ENCODE results near the gene TPK1. TPM values are rescaled to one million over a fixed set of nuclear protein-coding genes. Genes with fewer than 3 reads are reported as not detected.

The TPK1 gene
- 10 to 100 TPM; 29.0 to 43.8 (median 38.3) TPM for polyA plus RNA-seq (ENCODE audit: low read depth in 6 of 6)

DNA sequence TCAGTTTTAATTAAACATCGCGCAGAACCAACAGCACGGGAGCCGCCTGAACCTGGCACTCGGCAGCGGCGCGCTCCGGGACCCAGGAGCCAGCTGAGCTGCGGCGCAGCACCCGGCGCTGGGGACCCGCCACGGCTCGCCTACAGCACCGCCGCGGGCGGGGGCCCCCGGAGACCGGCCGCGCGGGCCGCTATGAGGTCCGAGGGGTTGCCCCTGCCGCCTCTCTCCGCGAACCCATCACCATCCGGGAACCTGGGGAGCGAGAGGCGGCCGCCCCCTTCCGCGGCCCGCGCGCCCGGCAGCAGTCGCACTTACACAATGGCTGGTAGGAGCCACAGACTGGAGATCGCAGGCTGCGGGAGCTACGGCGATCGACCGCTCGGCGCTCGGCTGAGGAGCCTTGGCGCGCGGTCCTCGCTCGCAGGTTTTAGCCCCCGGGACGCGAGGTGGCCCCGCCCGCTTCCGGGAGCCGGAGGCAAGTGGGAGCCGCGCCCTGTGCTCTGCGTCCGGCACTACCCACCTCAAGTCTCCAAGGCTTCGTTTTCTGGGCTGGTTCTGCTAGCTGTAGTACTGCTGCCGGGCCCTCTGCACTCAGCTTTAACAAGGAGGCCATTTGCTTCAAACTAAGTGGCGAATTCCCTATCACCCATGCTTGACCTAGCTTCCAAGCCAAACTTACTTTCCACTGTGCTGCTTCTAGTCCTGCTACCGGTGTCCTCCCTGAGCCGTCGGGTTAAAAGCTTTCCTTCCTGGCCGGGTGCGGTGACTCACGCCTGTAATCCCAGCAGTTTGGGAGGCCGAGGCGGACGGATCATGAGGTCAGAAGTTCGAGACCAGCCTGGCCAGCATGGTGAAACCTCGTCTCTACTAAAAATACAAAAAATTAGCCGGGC is at the start of gene TPK1:
Gene TPK1, minus strand, starts transcription at position 402 of the 893 bp plus-strand sequence. CDS start 451 bp downstream, outside the sequence.
- Mint-ChIP-seq H3K9me3 (peaks cover 1 to 21% (median 5%) of the 10 kb centered on the region in 7 donors), H3K4me1 (peaks cover 16 to 43% (median 20%) of the 10 kb centered on the region in 3 donors)

DNA sequence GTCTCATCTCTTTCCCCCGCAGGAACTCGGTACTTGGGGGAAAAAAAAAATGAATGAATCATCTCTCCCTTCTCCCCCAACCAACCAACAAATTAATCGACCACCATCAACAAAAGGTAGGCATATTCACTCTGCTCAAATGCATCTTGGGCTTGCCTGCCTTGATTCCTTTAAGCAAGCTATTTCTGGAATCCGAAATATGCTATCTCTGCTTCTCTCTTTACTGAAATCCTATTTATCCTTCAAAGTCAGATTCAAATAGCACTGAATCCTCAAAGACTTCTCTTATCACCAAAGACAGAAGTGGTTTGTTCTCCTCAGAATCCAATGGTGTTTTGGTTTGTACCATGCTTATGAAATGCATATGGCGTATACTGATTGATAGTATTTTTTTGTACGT is 49.6 kb upstream of the TPK1 start:
- H3K9me3 Mint-ChIP-seq, result no peaks in the 10 kb centered on the region
- ATAC-seq (ENCODE audit: low read depth in 2 of 2), result no peak
- peaks cover 0 to 5% (median 2%) of the 10 kb centered on the region in 3 donors for H3K27me3 Mint-ChIP-seq
- no peaks in the 10 kb centered on the region for H3K4me1 Mint-ChIP-seq
- H3K4me3 Mint-ChIP-seq, result no peak overlapping the region
- no peak for DNase-seq
- peak overlapping the region in 1 of 6 donors; percentile 22 for H3K27ac Mint-ChIP-seq
- no peaks in the 10 kb centered on the region for H3K36me3 Mint-ChIP-seq

More for the DNA sequence above, at the start of gene TPK1:
- Mint-ChIP-seq H3K27me3 (no peaks in the 10 kb centered on the region), H3K36me3 (peaks cover 3 to 5% of the 10 kb centered on the region in 2 donors), H3K27ac (peak within 1 kb of the TSS; percentile 76 to 99 (median 96)), H3K4me3 (peak within 1 kb of the TSS; percentile 92 to 100 (median 98))
- DNase-seq (peak; percentile 90), ATAC-seq (ENCODE audit: low read depth in 2 of 2) (peak; percentile 80 to 84)

DNA sequence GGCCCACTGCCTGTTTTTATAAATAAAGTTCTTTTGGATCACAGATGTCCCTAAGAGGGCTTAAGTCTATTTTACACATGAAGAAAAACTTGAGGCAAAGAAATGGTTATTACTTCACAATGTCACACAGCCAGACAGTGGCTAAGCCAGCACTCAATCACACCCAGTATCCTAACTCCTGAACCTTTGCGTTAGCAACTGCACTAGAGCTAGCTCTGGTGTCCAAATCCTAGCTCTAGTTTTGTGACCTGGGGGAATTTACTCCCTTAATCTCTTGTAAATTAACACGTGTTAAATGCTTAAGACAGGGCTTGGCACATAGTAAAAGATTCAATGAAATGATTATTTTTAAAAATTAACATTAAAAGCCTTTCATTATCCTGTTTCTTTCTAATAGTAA is 49.0 kb upstream of the TPK1 start:
- ATAC-seq (ENCODE audit: low read depth in 2 of 2), result no peak
- H3K27ac Mint-ChIP-seq, result peak overlapping the region in 1 of 6 donors; percentile 10
- H3K27me3 Mint-ChIP-seq, result peaks cover 0 to 5% (median 0%) of the 10 kb centered on the region in 3 donors
- H3K36me3 Mint-ChIP-seq, result no peaks in the 10 kb centered on the region
- no peaks in the 10 kb centered on the region for H3K4me1 Mint-ChIP-seq
- H3K9me3 Mint-ChIP-seq, result no peaks in the 10 kb centered on the region
- DNase-seq, result no peak
- H3K4me3 Mint-ChIP-seq, result no peak overlapping the region

DNA sequence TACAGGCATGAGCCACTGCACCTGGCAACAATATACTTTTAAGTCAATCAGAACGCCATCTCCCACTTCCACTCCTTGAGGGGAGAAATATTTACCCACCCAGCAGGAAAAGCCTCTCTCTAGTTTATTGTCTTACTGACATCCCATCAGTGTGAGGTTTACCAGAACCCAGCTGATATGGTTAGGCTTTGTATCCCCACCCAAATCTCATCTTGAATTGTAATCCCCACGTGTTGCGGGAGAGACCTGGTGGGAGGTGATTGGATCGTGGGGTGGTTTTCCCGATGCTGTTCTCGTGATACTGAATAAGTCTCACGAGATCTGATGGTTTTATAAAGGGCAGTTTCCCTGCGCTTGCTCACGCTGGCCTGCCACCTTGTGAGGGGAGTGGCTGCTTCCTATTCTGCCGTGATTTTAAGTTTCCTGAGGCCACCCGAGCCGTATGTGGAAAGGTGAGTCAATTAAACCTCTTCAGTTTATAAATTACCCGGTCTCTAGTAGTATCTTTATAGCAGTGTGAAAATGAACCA is 37.5 kb upstream of the TPK1 start:
- no peak overlapping the region for H3K4me3 Mint-ChIP-seq
- no peaks in the 10 kb centered on the region for H3K9me3 Mint-ChIP-seq
- ATAC-seq (ENCODE audit: low read depth in 2 of 2) (no peak), DNase-seq (no peak)
- peak overlapping the region in 1 of 6 donors; percentile 42 for H3K27ac Mint-ChIP-seq
- H3K27me3 Mint-ChIP-seq, result peaks cover 11 to 22% (median 17%) of the 10 kb centered on the region in 3 donors
- H3K36me3 Mint-ChIP-seq, result no peaks in the 10 kb centered on the region
- no peaks in the 10 kb centered on the region for H3K4me1 Mint-ChIP-seq

DNA sequence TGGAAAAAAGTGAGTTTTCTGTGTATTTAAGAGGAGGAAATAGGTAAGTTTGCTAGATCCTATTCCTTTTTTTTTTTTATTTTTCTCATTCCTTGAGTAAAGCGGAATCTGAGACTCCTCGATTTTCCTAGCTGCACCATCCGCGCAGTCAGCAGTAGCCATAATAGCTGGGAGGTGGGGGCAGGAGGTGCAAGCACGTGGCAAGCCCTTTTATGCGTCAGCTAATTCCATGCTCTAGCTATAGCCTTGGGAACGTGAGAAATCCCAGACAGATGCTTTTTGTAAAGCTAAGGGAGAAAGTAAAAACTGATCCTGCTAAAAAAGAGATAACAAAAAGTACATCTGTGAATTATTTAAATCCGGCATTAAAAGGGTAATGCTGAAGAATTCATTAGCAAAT is 33.2 kb upstream of the TPK1 start:
- no peak for ATAC-seq (ENCODE audit: low read depth in 2 of 2)
- H3K27me3 Mint-ChIP-seq, result peaks cover 9 to 14% (median 14%) of the 10 kb centered on the region in 3 donors
- H3K27ac Mint-ChIP-seq, result no peak overlapping the region
- no peaks in the 10 kb centered on the region for H3K4me1 Mint-ChIP-seq
- DNase-seq, result no peak
- no peaks in the 10 kb centered on the region for H3K9me3 Mint-ChIP-seq
- H3K4me3 Mint-ChIP-seq, result no peak overlapping the region
- no peaks in the 10 kb centered on the region for H3K36me3 Mint-ChIP-seq

DNA sequence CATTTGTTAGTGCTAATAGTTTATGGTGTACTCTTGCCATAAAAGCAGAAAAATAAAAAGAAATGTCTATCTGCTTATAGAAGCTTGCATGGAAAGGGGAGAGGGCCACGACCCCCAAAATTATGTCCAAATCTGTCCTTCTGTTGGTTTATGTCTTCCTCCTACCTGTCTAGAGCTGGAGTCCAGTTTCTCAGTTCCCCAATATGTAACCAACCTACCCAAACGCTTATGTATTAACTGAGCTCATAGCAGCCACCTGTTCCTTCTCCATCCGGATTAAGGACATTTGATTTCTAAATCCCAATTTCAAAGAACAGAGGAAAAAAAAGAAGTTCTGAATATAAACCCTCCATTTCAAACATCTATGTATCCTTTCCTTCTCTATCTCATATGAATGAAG is 30.3 kb upstream of the TPK1 start:
- Mint-ChIP-seq H3K9me3 (no peaks in the 10 kb centered on the region), H3K27me3 (peaks cover 9 to 14% (median 13%) of the 10 kb centered on the region in 3 donors), H3K4me3 (no peak overlapping the region), H3K36me3 (no peaks in the 10 kb centered on the region), H3K4me1 (no peaks in the 10 kb centered on the region), H3K27ac (no peak overlapping the region)
- ATAC-seq (ENCODE audit: low read depth in 2 of 2), result no peak
- DNase-seq, result no peak

DNA sequence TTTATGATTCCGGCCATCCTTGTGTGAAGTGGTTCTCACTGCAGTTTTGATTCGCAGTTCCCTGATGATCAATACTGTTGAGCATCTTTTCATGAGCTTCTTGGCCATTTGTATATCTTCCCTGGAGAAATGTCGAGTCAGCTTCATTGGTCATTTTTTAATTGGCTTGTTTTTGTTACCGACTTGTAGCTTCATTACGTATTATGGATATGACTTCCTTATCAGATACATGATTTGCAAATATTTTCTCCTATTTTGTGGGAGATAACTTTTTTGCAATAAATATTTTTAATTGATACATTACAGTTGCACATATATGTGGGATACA is 27.4 kb upstream of the TPK1 start:
- DNase-seq (no peak), ATAC-seq (ENCODE audit: low read depth in 2 of 2) (no peak)
- no peaks in the 10 kb centered on the region for H3K4me1 Mint-ChIP-seq
- no peak overlapping the region for H3K27ac Mint-ChIP-seq
- H3K9me3 Mint-ChIP-seq, result no peaks in the 10 kb centered on the region
- peaks cover 9 to 14% (median 13%) of the 10 kb centered on the region in 3 donors for H3K27me3 Mint-ChIP-seq
- no peaks in the 10 kb centered on the region for H3K36me3 Mint-ChIP-seq
- H3K4me3 Mint-ChIP-seq, result no peak overlapping the region

DNA sequence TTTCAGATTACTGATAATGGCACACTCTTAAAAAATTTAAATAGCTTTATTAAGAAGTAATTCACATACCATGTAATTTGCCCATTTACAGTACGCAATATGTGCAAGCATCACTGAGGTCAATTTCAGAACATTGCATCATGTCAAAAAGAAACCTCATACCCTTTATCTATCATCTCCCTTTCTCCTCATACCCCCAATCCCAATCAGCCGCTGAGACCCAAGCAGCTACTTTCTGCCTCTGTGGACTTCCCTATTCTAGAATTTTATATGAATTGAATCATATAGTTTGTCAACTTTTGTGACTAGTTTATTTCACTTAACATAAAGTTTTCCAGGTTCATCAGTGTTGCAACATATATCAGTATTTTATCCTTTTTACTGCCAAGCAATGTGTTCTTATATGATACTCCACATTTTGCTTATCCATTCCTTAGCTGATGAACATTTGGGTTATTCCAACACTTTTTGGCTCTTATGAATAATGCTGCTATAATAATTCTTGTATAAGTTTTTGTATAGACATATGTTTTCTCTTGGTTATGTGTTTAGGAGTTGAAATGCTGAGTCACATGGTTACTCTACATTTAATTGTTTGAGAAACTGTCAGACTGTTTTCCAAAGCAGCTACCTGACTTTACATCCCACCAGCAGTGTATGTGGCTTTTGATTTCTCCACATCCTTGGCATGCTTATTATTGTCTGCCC is 26.9 kb upstream of the TPK1 start:
- H3K36me3 Mint-ChIP-seq, result no peaks in the 10 kb centered on the region
- H3K27ac Mint-ChIP-seq, result no peak overlapping the region
- ATAC-seq (ENCODE audit: low read depth in 2 of 2) (no peak), DNase-seq (no peak)
- no peaks in the 10 kb centered on the region for H3K9me3 Mint-ChIP-seq
- H3K4me3 Mint-ChIP-seq, result no peak overlapping the region
- H3K4me1 Mint-ChIP-seq, result no peaks in the 10 kb centered on the region
- peaks cover 9 to 14% (median 13%) of the 10 kb centered on the region in 3 donors for H3K27me3 Mint-ChIP-seq

DNA sequence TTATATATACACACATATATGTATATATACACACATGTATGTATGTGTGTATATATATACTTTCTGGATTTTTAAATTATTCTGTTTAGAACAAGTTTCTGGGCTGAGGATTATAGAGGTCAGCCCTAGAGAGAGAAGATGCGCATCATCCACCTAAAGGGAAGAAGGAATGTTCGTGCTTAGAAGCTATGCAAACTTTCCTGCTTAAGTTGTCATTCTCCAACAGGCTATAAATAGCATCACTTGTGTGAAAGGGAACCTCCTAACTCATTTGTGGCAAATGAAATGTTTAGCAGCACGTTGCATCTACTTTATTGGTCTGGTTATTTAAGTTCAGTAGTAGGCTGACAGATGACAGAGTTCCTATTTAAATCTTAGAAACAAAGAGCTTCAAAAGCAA is 23.9 kb upstream of the TPK1 start:
- Mint-ChIP-seq H3K9me3 (no peaks in the 10 kb centered on the region), H3K36me3 (no peaks in the 10 kb centered on the region), H3K4me3 (no peak overlapping the region), H3K4me1 (no peaks in the 10 kb centered on the region), H3K27ac (no peak overlapping the region), H3K27me3 (peaks cover 3 to 15% (median 8%) of the 10 kb centered on the region in 3 donors)
- ATAC-seq (ENCODE audit: low read depth in 2 of 2) (no peak), DNase-seq (no peak)

DNA sequence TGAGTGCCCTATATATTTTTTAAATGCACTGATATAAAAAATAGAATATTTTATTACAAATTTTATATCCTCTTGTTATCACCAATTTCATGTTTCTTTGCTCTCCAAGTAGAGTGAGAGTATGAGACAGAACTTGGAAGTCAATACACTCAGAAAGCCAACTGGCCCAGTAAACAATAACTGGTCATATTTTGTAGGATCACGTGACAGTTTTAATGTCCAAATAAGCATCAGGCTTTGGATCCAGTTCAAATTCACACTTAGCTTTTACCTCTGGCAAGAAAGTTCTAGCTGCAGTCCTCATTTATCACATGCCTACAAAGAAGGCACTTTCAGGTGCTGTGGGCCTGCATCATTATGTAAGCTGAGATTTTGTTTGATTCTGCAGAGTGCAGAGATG is 21.6 kb upstream of the TPK1 start:
- peaks cover 3 to 10% (median 8%) of the 10 kb centered on the region in 3 donors for H3K27me3 Mint-ChIP-seq
- H3K4me3 Mint-ChIP-seq, result no peak overlapping the region
- H3K36me3 Mint-ChIP-seq, result no peaks in the 10 kb centered on the region
- no peaks in the 10 kb centered on the region for H3K9me3 Mint-ChIP-seq
- DNase-seq (no peak), ATAC-seq (ENCODE audit: low read depth in 2 of 2) (no peak)
- H3K4me1 Mint-ChIP-seq, result no peaks in the 10 kb centered on the region
- no peak overlapping the region for H3K27ac Mint-ChIP-seq

DNA sequence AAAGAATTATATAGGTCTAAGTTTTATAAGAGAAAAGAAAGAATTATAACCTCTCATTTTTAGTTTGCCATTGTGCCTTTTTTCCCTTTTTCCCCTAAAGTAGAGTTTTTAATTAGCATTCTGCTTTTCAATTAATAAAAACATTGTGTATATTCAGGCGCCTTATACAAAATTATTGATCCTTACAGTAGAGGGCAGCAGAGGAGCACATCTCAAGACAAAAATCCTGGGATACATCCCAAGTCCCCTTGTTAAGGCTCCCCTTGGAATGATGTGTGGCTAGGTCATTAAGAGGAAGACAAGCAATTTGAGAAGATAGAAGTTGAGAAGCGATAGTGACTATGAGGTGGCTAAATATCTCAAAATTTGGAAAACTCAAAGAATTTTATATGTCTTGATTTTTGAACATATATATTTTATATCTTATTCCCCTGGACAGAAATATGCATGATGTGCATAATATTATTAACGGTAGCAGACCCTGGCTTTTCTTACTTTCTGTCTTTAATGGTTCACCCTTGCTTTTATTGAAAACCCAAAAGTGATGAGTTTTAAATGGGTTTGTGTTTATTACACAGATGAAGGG is 19.1 kb upstream of the TPK1 start:
- Mint-ChIP-seq H3K36me3 (no peaks in the 10 kb centered on the region), H3K4me1 (no peaks in the 10 kb centered on the region)
- no peak for ATAC-seq (ENCODE audit: low read depth in 2 of 2)

DNA sequence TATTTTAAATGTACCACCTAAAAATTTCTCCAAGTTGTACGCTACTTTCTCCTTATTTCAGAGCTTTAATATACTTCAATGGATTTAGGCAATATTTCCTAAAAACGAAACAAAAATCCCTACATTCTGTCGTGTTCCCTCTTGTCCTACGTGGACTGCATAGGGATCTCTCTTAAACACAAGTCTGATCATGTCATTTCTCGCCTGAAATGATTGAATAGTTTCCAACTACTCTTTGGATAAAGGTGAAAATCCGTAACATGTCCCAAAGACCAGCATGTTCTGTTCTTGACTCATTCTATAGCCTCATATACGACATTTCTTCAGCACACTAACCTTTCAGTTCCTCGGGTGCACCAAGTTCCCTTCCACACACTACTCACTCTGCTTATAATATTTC is 17.7 kb upstream of the TPK1 start:
- Mint-ChIP-seq H3K4me3 (no peak overlapping the region), H3K27ac (no peak overlapping the region), H3K36me3 (no peaks in the 10 kb centered on the region), H3K4me1 (no peaks in the 10 kb centered on the region), H3K27me3 (peaks cover 3 to 16% (median 8%) of the 10 kb centered on the region in 3 donors), H3K9me3 (peaks cover 0 to 12% (median 4%) of the 10 kb centered on the region in 7 donors)
- DNase-seq, result no peak
- no peak for ATAC-seq (ENCODE audit: low read depth in 2 of 2)

More for the DNA sequence above, 19.1 kb upstream of the TPK1 start:
- no peak for DNase-seq
- peaks cover 3 to 16% (median 8%) of the 10 kb centered on the region in 3 donors for H3K27me3 Mint-ChIP-seq
- H3K4me3 Mint-ChIP-seq, result no peak overlapping the region
- H3K9me3 Mint-ChIP-seq, result peaks cover 0 to 6% (median 2%) of the 10 kb centered on the region in 7 donors
- H3K27ac Mint-ChIP-seq, result no peak overlapping the region

DNA sequence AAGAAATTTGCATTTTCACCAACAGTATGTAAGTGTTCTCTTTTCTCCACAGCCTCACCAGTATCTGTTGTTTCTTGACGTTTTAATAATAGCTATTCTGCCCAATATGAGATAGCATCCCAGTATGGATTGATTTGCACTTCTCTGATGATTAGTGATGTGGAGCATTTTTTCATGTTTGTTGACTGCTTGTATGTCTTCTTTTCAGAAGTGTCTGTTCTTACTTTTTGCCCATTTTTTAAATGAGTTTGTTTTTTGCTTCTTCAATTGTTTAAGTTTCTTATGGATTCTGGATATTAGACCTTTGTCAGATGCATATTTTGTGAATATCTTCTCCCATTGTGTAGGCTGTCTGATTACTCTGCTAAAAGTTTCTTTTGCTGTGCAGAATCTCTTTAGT is 12.2 kb upstream of the TPK1 start:
- H3K27ac Mint-ChIP-seq, result peak overlapping the region in 1 of 6 donors; percentile 2
- H3K36me3 Mint-ChIP-seq, result no peaks in the 10 kb centered on the region
- H3K9me3 Mint-ChIP-seq, result peaks cover 0 to 23% (median 12%) of the 10 kb centered on the region in 7 donors
- peaks cover 0 to 2% (median 0%) of the 10 kb centered on the region in 3 donors for H3K4me1 Mint-ChIP-seq
- DNase-seq (no peak), ATAC-seq (ENCODE audit: low read depth in 2 of 2) (no peak)
- no peak overlapping the region for H3K4me3 Mint-ChIP-seq
- peaks cover 0 to 6% (median 0%) of the 10 kb centered on the region in 3 donors for H3K27me3 Mint-ChIP-seq
